SK-N-SH treated with all-trans-retinoic acid at 6 μM for 48 hours (cell line): Measurements from ENCODE around the gene RTP5.

Source experiments
- ATAC-seq: fragments of 200-7000 bp; cut with Tn5 transposase; 3 replicates; pipeline ENCODE4 v1.9.1; 2020; ENCODE audit warnings: mild to moderate bottlenecking, moderate library complexity
- CREB5 ChIP-seq: fragments of 250-450 bp; sonication (Bioruptor Pico); IDR thresholded peaks from 2 replicates; pipeline ENCODE4 v1.5.1; 2020; ENCODE audit warnings: low read depth, mild to moderate bottlenecking, moderate library complexity
- CSDC2 ChIP-seq: fragments of 250-450 bp; sonication (Bioruptor Pico); IDR thresholded peaks from 2 replicates; pipeline ENCODE4 v1.5.0; 2020; ENCODE audit warnings: mild to moderate bottlenecking, moderate library complexity
- CSRNP3 ChIP-seq: fragments of 250-450 bp; sonication (Bioruptor Pico); IDR thresholded peaks from 2 replicates; pipeline ENCODE4 v1.5.1; 2021; ENCODE audit warnings: mild to moderate bottlenecking, moderate library complexity
- ESRRG ChIP-seq: fragments of 250-450 bp; sonication (Bioruptor Pico); IDR thresholded peaks from 2 replicates; pipeline ENCODE4 v1.6.1; 2021; ENCODE audit warnings: mild to moderate bottlenecking
- ISL1 ChIP-seq: fragments of 250-450 bp; sonication (Bioruptor Pico); IDR thresholded peaks from 2 replicates; pipeline ENCODE4 v2.1.2; 2022; ENCODE audit warnings: mild to moderate bottlenecking, moderate library complexity
- OSR1 ChIP-seq: fragments of 250-450 bp; sonication (Bioruptor Pico); IDR thresholded peaks from 2 replicates; pipeline ENCODE4 v1.8.0; 2022; ENCODE audit warnings: moderate library complexity, mild to moderate bottlenecking, inconsistent platforms
- PATZ1 ChIP-seq: fragments of 250-450 bp; sonication (Bioruptor Pico); IDR thresholded peaks from 2 replicates; pipeline ENCODE4 v1.8.0; 2020; ENCODE audit warnings: mild to moderate bottlenecking, moderate library complexity, borderline replicate concordance
- POU6F1 ChIP-seq: fragments of 250-450 bp; sonication (Bioruptor Pico); IDR thresholded peaks from 2 replicates; pipeline ENCODE4 v1.8.0; 2021; ENCODE audit warnings: low read depth, mild to moderate bottlenecking, moderate library complexity, borderline replicate concordance
- PPARA ChIP-seq: fragments of 250-450 bp; sonication (Bioruptor Pico); IDR thresholded peaks from 2 replicates; pipeline ENCODE4 v1.5.0; 2020; ENCODE audit warnings: mild to moderate bottlenecking, borderline replicate concordance
- RARB ChIP-seq: fragments of 250-450 bp; sonication (Bioruptor Pico); IDR thresholded peaks from 2 replicates; pipeline ENCODE4 v1.8.0; 2021; ENCODE audit warnings: mild to moderate bottlenecking, moderate library complexity
- SNAI2 ChIP-seq: fragments of 250-450 bp; sonication (Bioruptor Pico); IDR thresholded peaks from 2 replicates; pipeline ENCODE4 v1.5.0; 2020; ENCODE audit warnings: mild to moderate bottlenecking, moderate library complexity
- TCF4 ChIP-seq: fragments of 250-450 bp; sonication (Bioruptor Pico); IDR thresholded peaks from 2 replicates; pipeline ENCODE4 v1.8.0; 2021; ENCODE audit warnings: mild to moderate bottlenecking, moderate library complexity, borderline replicate concordance
- TOX ChIP-seq: fragments of 250-450 bp; sonication (Bioruptor Pico); IDR thresholded peaks from 2 replicates; pipeline ENCODE4 v1.8.0; 2021; ENCODE audit warnings: mild to moderate bottlenecking, moderate library complexity, borderline replicate concordance
- TSHZ2 ChIP-seq: fragments of 250-450 bp; sonication (Bioruptor Pico); IDR thresholded peaks from 2 replicates; pipeline ENCODE4 v1.5.0; 2020; ENCODE audit warnings: mild to moderate bottlenecking, moderate library complexity
- ZFP30 ChIP-seq: fragments of 450-650 bp; formaldehyde crosslinking; IDR thresholded peaks from 2 replicates; pipeline ENCODE4 v1.5.0; 2022; ENCODE audit warnings: mild to moderate bottlenecking, moderate library complexity
- ZNF70 ChIP-seq: fragments of 450-650 bp; formaldehyde crosslinking; IDR thresholded peaks from 2 replicates; pipeline ENCODE4 v1.5.0; 2020; ENCODE audit warnings: mild to moderate bottlenecking, moderate library complexity
- ZNF8 ChIP-seq: fragments of 450-650 bp; formaldehyde crosslinking; IDR thresholded peaks from 2 replicates; pipeline ENCODE4 v1.5.0; 2020; ENCODE audit warnings: mild to moderate bottlenecking, moderate library complexity

Gene RTP5

GRCh38 chr2:241877989-241878970 is 8.8 kb downstream of the RTP5 start:
- peak; percentile 55 for ATAC-seq
- TF ChIP-seq OSR1 (CRISPR knock-in tag) (no peak), TOX (no peak), TCF4 (CRISPR knock-in tag) (no peak), SNAI2 (CRISPR knock-in tag) (no peak), CSRNP3 (CRISPR knock-in tag) (no peak), CSDC2 (CRISPR knock-in tag) (no peak), PATZ1 (no peak), ZNF70 (no peak), TSHZ2 (CRISPR knock-in tag) (no peak), CREB5 (CRISPR knock-in tag) (no peak), ZFP30 (CRISPR knock-in tag) (no peak), RARB (CRISPR knock-in tag) (no peak), ZNF8 (CRISPR knock-in tag) (no peak), ISL1 (no peak), PPARA (CRISPR knock-in tag) (no peak)
- TF ChIP-seq, all 23 proteins: peak for 0

- TF ChIP-seq ESRRG (CRISPR knock-in tag): no peak
- no peak for TF ChIP-seq ISL1
- no peak for TF ChIP-seq TOX
- no peak for TF ChIP-seq CREB5 (CRISPR knock-in tag)
- TF ChIP-seq ZFP30 (CRISPR knock-in tag): no peak
- no peak for TF ChIP-seq OSR1 (CRISPR knock-in tag)
- no peak for TF ChIP-seq ZNF8 (CRISPR knock-in tag)
- no peak for TF ChIP-seq PATZ1
- TF ChIP-seq CSDC2 (CRISPR knock-in tag): no peak
- no peak for TF ChIP-seq POU6F1 (CRISPR knock-in tag)
- no peak for TF ChIP-seq TCF4 (CRISPR knock-in tag)
- no peak for TF ChIP-seq RARB (CRISPR knock-in tag)
- no peak for TF ChIP-seq CSRNP3 (CRISPR knock-in tag)
- ATAC-seq: no peak
Measured at GRCh38 chr2:241879326-241879725, 9.8 kb downstream of the RTP5 start.
